Pons (tissue), 1 donor: ENCODE results near the gene DNAJC22.
A peak's percentile ranks its signal among the peaks of the same experiment; 100 is the strongest.
"Not testable (repeated sequence)": the region's sequence is repeated elsewhere in the genome, so short reads cannot be mapped to it uniquely, and the experiment has no call there.

Source experiments
- DNase-seq: peaks from one replicate; pipeline ENCODE4 v3.0.0-alpha.2; 2016; ENCODE audit warnings: low spot score

The DNAJC22 gene

DNA sequence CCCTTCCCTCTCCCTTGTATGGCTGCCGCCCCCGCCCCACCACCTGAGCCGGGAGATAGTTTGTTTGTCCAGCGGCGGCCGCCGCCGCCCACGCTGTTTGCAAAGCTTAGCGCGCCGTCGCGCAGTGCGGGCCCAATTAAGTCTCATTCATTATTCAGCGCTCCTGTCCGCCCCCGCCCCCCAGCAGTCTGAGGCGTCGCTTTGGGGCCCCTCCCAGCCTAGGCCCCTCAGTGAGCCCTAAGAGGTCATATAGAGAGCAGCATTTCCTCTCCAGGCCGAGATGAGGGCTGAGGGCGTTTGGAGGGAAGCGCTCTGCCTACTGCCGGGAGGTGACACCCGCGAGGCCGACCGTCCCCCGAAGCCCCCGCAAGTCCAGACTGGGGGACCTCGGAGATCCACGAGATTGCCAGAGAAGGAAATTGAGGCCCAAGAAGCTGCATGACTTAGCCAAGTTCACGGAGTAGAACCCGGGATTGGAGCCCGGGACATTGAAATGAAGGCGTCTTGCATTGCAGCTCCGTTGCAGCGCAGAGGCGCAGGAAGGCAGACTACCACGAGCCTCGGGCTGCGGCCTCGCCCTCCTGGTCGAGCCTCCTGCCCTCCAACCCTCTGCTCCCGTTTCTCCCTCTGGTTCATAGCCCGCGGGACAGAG, at the start of gene DNAJC22:
TSS of gene DNAJC22 (plus strand) at position 230 of the 652 bp plus-strand sequence. CDS start 1,985 bp downstream, outside the sequence.
- DNase-seq: no peak

DNA sequence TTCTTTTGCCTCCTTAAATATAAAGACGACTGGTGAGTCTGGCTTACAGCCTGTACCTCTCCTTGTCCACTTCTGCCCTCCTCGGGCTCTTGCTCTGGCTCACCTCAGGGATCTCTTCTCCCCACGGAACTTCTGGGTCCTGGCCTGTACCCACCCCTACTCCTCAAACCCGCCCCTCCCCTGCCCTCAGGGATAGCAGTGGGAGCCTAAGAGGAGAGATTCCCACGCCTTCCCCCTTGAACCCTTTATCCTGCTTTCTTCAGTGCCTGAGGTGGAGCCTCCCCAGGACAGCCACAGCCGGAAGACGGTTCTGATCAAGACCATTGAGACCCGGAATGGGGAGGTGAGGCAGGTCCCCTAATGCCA, 49.0 kb upstream of the DNAJC22 start:
- no peak for DNase-seq

- no peak for DNase-seq
Measured at GRCh38 chr12:49298160-49298559, 48.5 kb upstream of the DNAJC22 start.

DNA sequence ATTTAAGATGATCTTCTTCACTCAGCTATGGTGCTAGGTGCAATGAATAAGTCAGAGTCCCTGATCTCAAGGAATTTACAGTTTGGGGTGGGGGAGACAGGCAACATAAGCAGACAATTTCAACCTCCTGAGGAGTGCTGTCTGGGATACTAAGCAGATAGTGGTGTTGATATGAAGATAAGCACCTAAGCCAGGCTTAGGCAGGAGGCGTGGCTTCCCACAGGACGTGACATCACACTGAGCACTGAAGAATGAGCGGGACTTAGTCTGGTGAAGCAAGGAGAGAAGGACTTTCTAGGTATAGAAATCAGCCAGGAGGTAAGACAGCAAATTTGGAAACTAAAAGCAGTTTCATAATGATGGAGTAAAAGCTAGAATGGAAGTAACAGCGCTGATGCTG, 44.9 kb upstream of the DNAJC22 start:
- no peak for DNase-seq

DNA sequence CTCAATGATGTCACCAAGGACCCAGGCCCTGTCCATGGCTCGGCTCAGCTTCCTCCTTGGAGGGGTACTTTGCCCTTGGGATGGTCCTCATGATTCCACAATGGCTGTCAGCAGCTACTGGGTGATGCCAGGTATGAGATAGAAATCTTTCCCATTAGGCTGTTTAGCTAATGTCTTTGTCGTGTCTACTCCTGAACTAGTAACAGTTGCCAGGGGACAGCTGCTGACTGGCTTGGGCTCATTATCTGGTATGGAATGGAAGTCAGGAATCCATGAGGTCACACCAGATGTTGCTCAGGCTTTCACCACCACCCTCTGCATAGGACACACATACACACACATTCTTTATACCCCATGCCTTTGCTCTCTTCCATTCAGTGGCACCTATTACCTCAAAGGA, 42.5 kb upstream of the DNAJC22 start:
- no peak for DNase-seq

GRCh38 chr12:49305762-49306510, 40.8 kb upstream of the DNAJC22 start:
- DNase-seq: no peak

GRCh38 chr12:49309386-49309785, 37.3 kb upstream of the DNAJC22 start:
- DNase-seq: no peak

DNA sequence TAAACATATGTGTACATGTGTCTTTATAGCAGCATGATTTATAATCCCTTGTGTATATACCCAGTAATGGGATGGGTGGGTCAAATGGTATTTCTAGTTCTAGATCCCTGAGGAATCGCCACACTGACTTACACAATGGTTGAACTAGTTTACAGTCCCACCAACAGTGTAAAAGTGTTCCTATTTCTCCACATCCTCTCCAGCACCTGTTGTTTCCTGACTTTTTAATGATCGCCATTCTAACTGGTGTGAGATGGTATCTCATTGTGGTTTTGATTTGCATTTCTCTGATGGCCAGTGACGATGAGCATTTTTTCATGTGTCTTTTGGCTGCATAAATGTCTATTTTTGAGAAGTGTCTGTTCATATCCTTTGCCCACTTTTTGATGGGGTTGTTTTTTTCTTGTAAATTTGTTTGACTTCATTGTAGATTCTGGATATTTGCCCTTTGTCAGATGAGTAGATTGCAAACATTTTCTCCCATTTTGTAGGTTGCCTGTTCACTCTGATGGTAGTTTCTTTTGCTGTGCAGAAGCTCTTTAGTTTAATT, 36.2 kb upstream of the DNAJC22 start:
- DNase-seq: not testable (repeated sequence)

GRCh38 chr12:49314811-49315210, 31.9 kb upstream of the DNAJC22 start:
- no peak for DNase-seq

DNA sequence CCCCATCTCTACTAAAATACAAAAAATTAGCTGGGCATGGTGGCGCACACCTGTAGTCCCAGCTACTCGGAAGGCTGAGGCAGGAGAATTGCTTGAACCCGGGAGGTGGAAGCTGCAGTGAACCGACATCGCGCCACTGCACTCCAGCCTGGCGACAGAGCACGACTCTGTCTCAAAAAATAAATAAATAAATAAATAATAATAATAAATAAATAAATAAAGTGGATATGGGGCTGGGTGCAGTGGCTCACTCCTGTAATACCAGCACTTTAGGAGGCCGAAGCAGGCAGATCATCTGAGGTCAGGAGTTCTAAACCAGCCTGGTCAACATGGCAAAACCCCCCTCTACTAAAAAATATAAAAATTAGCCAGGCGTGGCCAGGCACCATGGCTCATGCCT, 29.6 kb upstream of the DNAJC22 start:
- DNase-seq: not testable (repeated sequence)

- not testable (repeated sequence) for DNase-seq
Measured at GRCh38 chr12:49320411-49321103, 26.1 kb upstream of the DNAJC22 start.

GRCh38 chr12:49322367-49322707, 24.4 kb upstream of the DNAJC22 start:
- DNase-seq: no peak

GRCh38 chr12:49322708-49323523, 23.8 kb upstream of the DNAJC22 start, which contains the start of gene TROAP:
Gene TROAP (plus strand): TSS chr12:49323255. CDS start chr12:49323609, 354 bp downstream.
- DNase-seq: peak; percentile 99

DNA sequence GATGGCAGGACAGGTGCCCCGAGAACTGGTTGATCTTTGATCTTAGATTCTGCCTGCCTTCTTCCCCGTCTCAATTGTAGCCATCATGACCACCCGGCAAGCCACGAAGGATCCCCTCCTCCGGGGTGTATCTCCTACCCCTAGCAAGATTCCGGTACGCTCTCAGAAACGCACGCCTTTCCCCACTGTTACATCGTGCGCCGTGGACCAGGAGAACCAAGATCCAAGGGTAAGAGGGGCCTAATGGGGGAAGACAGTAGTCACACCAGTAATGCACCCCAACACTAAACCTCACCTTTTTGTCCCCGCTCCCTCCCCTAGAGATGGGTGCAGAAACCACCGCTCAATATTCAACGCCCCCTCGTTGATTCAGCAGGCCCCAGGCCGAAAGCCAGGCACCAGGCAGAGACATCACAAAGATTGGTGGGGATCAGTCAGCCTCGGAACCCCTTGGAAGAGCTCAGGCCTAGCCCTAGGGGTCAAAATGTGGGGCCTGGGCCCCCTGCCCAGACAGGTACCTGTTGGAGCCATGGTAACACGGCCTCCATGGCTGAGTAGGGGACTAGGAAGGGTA, 23.1 kb upstream of the DNAJC22 start:
- no peak for DNase-seq

- DNase-seq: no peak
Measured at GRCh38 chr12:49325606-49326005, 21.1 kb upstream of the DNAJC22 start.

- DNase-seq: no peak
Measured at GRCh38 chr12:49327368-49327767, 19.3 kb upstream of the DNAJC22 start.

DNA sequence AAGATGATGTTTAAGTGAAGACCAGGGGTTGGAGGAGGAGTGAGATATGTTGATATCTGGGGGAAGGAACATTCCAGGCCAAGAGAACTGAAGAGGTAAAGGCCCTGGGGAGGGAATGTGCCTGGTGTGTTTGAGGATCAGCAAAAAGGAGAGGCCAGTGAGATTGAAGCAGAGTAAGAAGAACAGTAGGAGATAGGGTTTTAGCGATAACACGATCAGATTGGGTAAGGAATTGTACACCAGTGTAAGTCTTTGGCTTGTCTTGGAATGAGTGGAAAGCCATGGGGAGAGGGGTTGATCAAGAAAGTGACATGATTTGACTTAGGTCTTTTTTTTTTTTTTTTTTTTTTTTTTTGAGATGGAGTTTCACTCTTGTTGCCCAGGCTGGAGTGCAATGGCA, 18.8 kb upstream of the DNAJC22 start:
- DNase-seq: no peak

DNA sequence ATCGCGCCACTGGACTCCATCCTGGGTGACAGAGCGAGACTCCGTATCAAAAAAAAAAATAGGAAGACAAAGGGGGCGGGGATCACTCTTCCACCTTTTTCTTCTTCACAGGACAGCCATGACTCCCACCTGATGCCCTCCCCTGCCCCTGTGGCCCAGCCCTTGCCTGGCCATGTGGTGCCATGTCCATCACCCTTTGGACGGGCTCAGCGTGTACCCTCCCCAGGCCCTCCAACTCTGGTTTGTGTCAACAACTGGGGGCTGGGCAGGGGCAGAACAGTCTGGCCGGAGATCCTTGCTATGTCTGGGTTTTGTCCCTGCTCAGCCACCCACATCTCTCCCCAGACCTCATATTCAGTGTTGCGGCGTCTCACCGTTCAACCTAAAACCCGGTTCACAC, 17.9 kb upstream of the DNAJC22 start:
- no peak for DNase-seq

DNA sequence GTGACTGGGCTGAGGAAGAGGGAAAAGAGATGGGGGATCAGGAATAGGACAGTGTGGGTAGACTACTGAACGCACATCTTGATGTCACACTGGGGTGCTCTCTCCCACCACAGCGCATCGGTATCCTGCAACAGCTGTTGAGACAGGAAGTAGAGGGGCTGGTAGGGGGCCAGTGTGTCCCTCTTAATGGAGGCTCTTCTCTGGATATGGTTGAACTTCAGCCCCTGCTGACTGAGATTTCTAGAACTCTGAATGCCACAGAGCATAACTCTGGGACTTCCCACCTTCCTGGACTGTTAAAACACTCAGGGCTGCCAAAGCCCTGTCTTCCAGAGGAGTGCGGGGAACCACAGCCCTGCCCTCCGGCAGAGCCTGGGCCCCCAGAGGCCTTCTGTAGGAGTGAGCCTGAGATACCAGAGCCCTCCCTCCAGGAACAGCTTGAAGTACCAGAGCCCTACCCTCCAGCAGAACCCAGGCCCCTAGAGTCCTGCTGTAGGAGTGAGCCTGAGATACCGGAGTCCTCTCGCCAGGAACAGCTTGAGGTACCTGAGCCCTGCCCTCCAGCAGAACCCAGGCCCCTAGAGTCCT, 16.6 kb upstream of the DNAJC22 start:
- DNase-seq: no peak

DNA sequence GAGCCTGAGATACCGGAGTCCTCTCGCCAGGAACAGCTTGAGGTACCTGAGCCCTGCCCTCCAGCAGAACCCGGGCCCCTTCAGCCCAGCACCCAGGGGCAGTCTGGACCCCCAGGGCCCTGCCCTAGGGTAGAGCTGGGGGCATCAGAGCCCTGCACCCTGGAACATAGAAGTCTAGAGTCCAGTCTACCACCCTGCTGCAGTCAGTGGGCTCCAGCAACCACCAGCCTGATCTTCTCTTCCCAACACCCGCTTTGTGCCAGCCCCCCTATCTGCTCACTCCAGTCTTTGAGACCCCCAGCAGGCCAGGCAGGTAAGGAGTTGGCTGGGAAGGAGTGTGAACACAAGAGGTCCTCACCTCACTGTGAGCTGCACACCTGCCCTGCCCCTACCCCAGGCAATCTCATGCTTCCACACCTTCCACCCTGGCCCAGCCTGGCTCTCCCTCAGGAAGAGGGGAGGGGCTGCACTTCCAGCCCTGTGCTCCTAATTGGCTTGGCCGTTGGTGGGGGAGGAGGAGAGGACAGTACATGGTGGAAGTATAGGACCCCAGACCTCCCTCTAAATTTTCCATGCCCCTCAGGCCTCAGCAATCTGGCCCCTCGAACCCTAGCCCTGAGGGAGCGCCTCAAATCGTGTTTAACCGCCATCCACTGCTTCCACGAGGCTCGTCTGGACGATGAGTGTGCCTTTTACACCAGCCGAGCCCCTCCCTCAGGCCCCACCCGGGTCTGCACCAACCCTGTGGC, 15.9 kb upstream of the DNAJC22 start:
- DNase-seq: no peak
